H9 (cell line): ENCODE results near the gene SLC12A8. TPM values are rescaled to one million over a fixed set of nuclear protein-coding genes. Genes with fewer than 3 reads are reported as not detected.

Experiments
- DNase-seq: peaks from one replicate; pipeline ENCODE4 v3.0.0-alpha.2; 2017
- H2AFZ ChIP-seq: one replicate; pipeline ENCODE4 v1.6.1; 2013; ENCODE audit warnings: mild to moderate bottlenecking, low read length, control low read depth, moderate library complexity
- H2AK5ac ChIP-seq: 2 replicates; pipeline ENCODE4 v1.6.1; 2013; ENCODE audit warnings: low read length, control low read depth, mixed read lengths; ENCODE audit not compliant: insufficient read length
- H2BK120ac ChIP-seq: one replicate; pipeline ENCODE4 v1.6.1; 2013; ENCODE audit warnings: low read depth, mild to moderate bottlenecking, low read length, control low read depth, inconsistent platforms; ENCODE audit not compliant: poor library complexity, severe bottlenecking
- H2BK12ac ChIP-seq: 2 replicates; pipeline ENCODE4 v1.6.1; 2013; ENCODE audit warnings: low read length, control low read depth, mixed read lengths, low read depth; ENCODE audit not compliant: insufficient read length
- H2BK15ac ChIP-seq: 2 replicates; pipeline ENCODE4 v1.6.1; 2013; ENCODE audit warnings: low read depth, low read length, control low read depth
- H2BK20ac ChIP-seq: one replicate; pipeline ENCODE4 v1.6.1; 2013; ENCODE audit warnings: low read depth, mild to moderate bottlenecking, low read length, control low read depth, inconsistent platforms; ENCODE audit not compliant: poor library complexity, severe bottlenecking
- H2BK5ac ChIP-seq: 2 replicates; pipeline ENCODE4 v1.6.1; 2013; ENCODE audit warnings: low read length, control low read depth, mixed read lengths; ENCODE audit not compliant: insufficient read length
- H3K14ac ChIP-seq: 2 replicates; pipeline ENCODE4 v1.6.1; 2013; ENCODE audit warnings: low read length, control low read depth; ENCODE audit not compliant: insufficient read depth
- H3K18ac ChIP-seq: 2 replicates; pipeline ENCODE4 v1.6.1; 2013; ENCODE audit warnings: low read depth, mild to moderate bottlenecking, mixed read lengths, low read length, control low read depth; ENCODE audit not compliant: insufficient read length
- H3K23ac ChIP-seq: 2 replicates; pipeline ENCODE4 v1.6.1; 2013; ENCODE audit warnings: low read length, control low read depth, mixed read lengths, low read depth; ENCODE audit not compliant: insufficient read length
- H3K23me2 ChIP-seq: 2 replicates; pipeline ENCODE4 v1.6.1; 2013; ENCODE audit warnings: low read depth, mild to moderate bottlenecking, mixed read lengths, low read length, control low read depth; ENCODE audit not compliant: insufficient read length, poor library complexity, severe bottlenecking
- H3K27ac ChIP-seq: 2 replicates; pipeline ENCODE4 v1.5.1; 2013; ENCODE audit warnings: low read length, control low read depth, mixed read lengths, low read depth; ENCODE audit not compliant: insufficient read length
- H3K27me3 ChIP-seq: 2 replicates; pipeline ENCODE4 v1.6.1; 2013; ENCODE audit warnings: low read length, control low read depth, inconsistent platforms; ENCODE audit not compliant: insufficient read depth
- H3K4ac ChIP-seq: 2 replicates; pipeline ENCODE4 v1.6.1; 2013; ENCODE audit warnings: low read depth, mild to moderate bottlenecking, control low read depth, inconsistent platforms, low read length, moderate library complexity
- H3K4me1 ChIP-seq: 2 replicates; pipeline ENCODE4 v1.6.1; 2013; ENCODE audit warnings: low read length, control low read depth, inconsistent platforms; ENCODE audit not compliant: insufficient read depth
- H3K4me2 ChIP-seq: 2 replicates; pipeline ENCODE4 v1.6.1; 2013; ENCODE audit warnings: low read length, control low read depth, mixed read lengths; ENCODE audit not compliant: insufficient read length, insufficient read depth
- H3K56ac ChIP-seq: 2 replicates; pipeline ENCODE4 v1.6.1; 2013; ENCODE audit warnings: low read depth, mild to moderate bottlenecking, mixed read lengths, low read length, control low read depth; ENCODE audit not compliant: insufficient read length
- H3K79me1 ChIP-seq: 2 replicates; pipeline ENCODE4 v1.6.1; 2013; ENCODE audit warnings: low read depth, mild to moderate bottlenecking, moderate library complexity, low read length, control low read depth, inconsistent platforms; ENCODE audit not compliant: insufficient read depth, poor library complexity, severe bottlenecking
- H3K79me2 ChIP-seq: 2 replicates; pipeline ENCODE4 v1.6.1; 2013; ENCODE audit warnings: low read length, control low read depth, inconsistent platforms; ENCODE audit not compliant: insufficient read depth
- H3K9ac ChIP-seq: 2 replicates; pipeline ENCODE4 v1.6.1; 2013; ENCODE audit warnings: low read length, control low read depth, mixed read lengths; ENCODE audit not compliant: insufficient read length; ENCODE audit errors: extremely low read depth
- H3K9me3 ChIP-seq: one replicate; pipeline ENCODE4 v1.6.1; 2013; ENCODE audit warnings: low read depth, low read length, inconsistent platforms; ENCODE audit not compliant: control insufficient read depth
- H3T11ph ChIP-seq: one replicate; pipeline ENCODE4 v1.6.1; 2013; ENCODE audit warnings: mild to moderate bottlenecking, low read length, control low read depth, inconsistent platforms
- H4K20me1 ChIP-seq: one replicate; pipeline ENCODE4 v1.6.1; 2013; ENCODE audit not compliant: control insufficient read depth, insufficient read length, insufficient read depth
- H4K5ac ChIP-seq: 2 replicates; pipeline ENCODE4 v1.6.1; 2013; ENCODE audit warnings: low read depth, mild to moderate bottlenecking, mixed read lengths, low read length, control low read depth; ENCODE audit not compliant: insufficient read length
- H4K8ac ChIP-seq: replicated peaks from 2 replicates; pipeline ENCODE4 v1.6.1; 2013; ENCODE audit warnings: low read length, control low read depth, mixed read lengths, low read depth; ENCODE audit not compliant: insufficient read length
- H4K91ac ChIP-seq: 2 replicates; pipeline ENCODE4 v1.6.1; 2013; ENCODE audit warnings: low read depth, mild to moderate bottlenecking, moderate library complexity, mixed read lengths, low read length, control low read depth; ENCODE audit not compliant: insufficient read length
- H3K27ac Mint-ChIP-seq, 3 experiments: 2 replicates in 2 of 3; 3 replicates in 1 of 3; pipeline ENCODE4 v1.8.0; 2020 to 2021; ENCODE audit warnings: mixed read lengths in 3 of 3, mild to moderate bottlenecking in 1 of 3, moderate library complexity in 1 of 3
- H3K27me3 Mint-ChIP-seq: 2 replicates; pipeline ENCODE4 v1.8.0; 2021; ENCODE audit warnings: low read depth, mild to moderate bottlenecking, moderate library complexity, mixed read lengths
- H3K36me3 Mint-ChIP-seq, 3 experiments: 2 replicates in 2 of 3; 3 replicates in 1 of 3; pipeline ENCODE4 v1.8.0; 2020 to 2021; ENCODE audit warnings: low read depth in 3 of 3, mixed read lengths in 3 of 3; ENCODE audit not compliant: insufficient read depth in 1 of 3
- H3K4me1 Mint-ChIP-seq, 2 experiments: 2 replicates each; pipeline ENCODE4 v1.8.0; 2020; ENCODE audit warnings: mixed read lengths in 2 of 2
- H3K4me3 Mint-ChIP-seq, 2 experiments: 2 replicates in 1 of 2; 3 replicates in 1 of 2; pipeline ENCODE4 v1.8.0; 2020 to 2021; ENCODE audit warnings: mild to moderate bottlenecking in 2 of 2, mixed read lengths in 2 of 2, moderate library complexity in 1 of 2
- H3K9me3 Mint-ChIP-seq, 2 experiments: 2 replicates in 1 of 2; 3 replicates in 1 of 2; pipeline ENCODE4 v1.8.0; 2020; ENCODE audit warnings: mild to moderate bottlenecking in 2 of 2, mixed read lengths in 2 of 2, moderate library complexity in 1 of 2
- CTCF ChIP-seq: fragments of 200-600 bp; sonication (generic); conservative IDR thresholded peaks from 3 replicates; pipeline ENCODE4 v1.8.0; 2021; ENCODE audit warnings: antibody characterized with exemption, mild to moderate bottlenecking
- WGBS: extraction: QIAGEN DNeasy Blood & Tissue Kit; methylation state at CpG from one replicate; pipeline ENCODE4 v1.1.7; 2013; ENCODE audit warnings: missing lambda C conversion rate, low lambda C conversion rate, mixed read lengths; ENCODE audit not compliant: insufficient read length; ENCODE audit errors: extremely low coverage; 5-methylcytosine and 5-hydroxymethylcytosine counted together
- total RNA-seq: library from RNA; stranded (reverse); gene quantifications from 2 replicates; pipeline ENCODE4 v1.2.1, GENCODE V29; 2021

SLC12A8 gene
- total RNA-seq, 1 experiment from 2014 or later: 8.2 TPM

- no peaks in the 10 kb centered on the region for H3K27me3 Mint-ChIP-seq
- H4K20me1 ChIP-seq: no peaks in the 10 kb centered on the region
- H3K9me3 ChIP-seq: no peaks in the 10 kb centered on the region
- TF ChIP-seq CTCF: no peak
- no peak overlapping the region for H3T11ph ChIP-seq
- H4K91ac ChIP-seq: no peak overlapping the region
- no peaks in the 10 kb centered on the region; the same call in 1 of the 2 replicates for H3K4me1 ChIP-seq
- H3K56ac ChIP-seq: no peak overlapping the region
- no peak overlapping the region for H3K23ac ChIP-seq
- DNase-seq: no peak
- H3K79me1 ChIP-seq: no peaks in the 10 kb centered on the region
- no peak overlapping the region for H4K8ac ChIP-seq
- H2BK20ac ChIP-seq: no peak overlapping the region
- no peaks in the 10 kb centered on the region for H3K79me2 ChIP-seq
- no peak overlapping the region for H4K5ac ChIP-seq
- peak overlapping the region in 1 of 3 experiments; percentile 92; a peak in 1 of 7 replicates for H3K27ac Mint-ChIP-seq
- no peaks in the 10 kb centered on the region for H3K9me3 Mint-ChIP-seq
- no peak overlapping the region for H3K4me2 ChIP-seq
- peaks cover 19 to 24% of the 10 kb centered on the region in 2 experiments for H3K4me1 Mint-ChIP-seq
- no peak overlapping the region for H3K27ac ChIP-seq
- no peaks in the 10 kb centered on the region for H3K23me2 ChIP-seq
- WGBS: no CpG with 5 or more reads among the region's 3 CpGs
- H2AK5ac ChIP-seq: no peak overlapping the region
- H3K4me3 Mint-ChIP-seq: no peak overlapping the region
- no peak overlapping the region for H3K18ac ChIP-seq
- H3K14ac ChIP-seq: no peak overlapping the region
- no peak overlapping the region for H3K4ac ChIP-seq
- peaks cover 0 to 5% (median 2%) of the 10 kb centered on the region in 3 experiments; a peak in 3 of 7 replicates for H3K36me3 Mint-ChIP-seq
- no peak overlapping the region for H2BK120ac ChIP-seq
- no peak overlapping the region for H2AFZ ChIP-seq
- H3K27me3 ChIP-seq: no peaks in the 10 kb centered on the region
- no peak overlapping the region for H3K9ac ChIP-seq
- H2BK5ac ChIP-seq: no peak overlapping the region
- no peak overlapping the region for H2BK12ac ChIP-seq
- no peak overlapping the region for H2BK15ac ChIP-seq
Observed at GRCh38 chr3:125077864-125078263, 134.7 kb downstream of the SLC12A8 start.
